Calu3 (cell line): ENCODE results near the gene ZNF134. TPM values are rescaled to one million over a fixed set of nuclear protein-coding genes. Genes with fewer than 3 reads are reported as not detected.
A peak's percentile ranks its signal among the peaks of the same experiment; 100 is the strongest.

Experiments
- BruUV-seq: library from RNA; stranded (reverse); fragments of 400-500 nt; replicated peaks from 2 replicates; lab custom pipeline; 2021; lab: Mats Ljungman, UMichigan
- CTCF ChIA-PET: fragments of 300-600 bp; sonication (Branson Sonifier 250); formaldehyde crosslinking; loops from one replicate; lab custom pipeline; 2022; ENCODE audit warnings: antibody characterized with exemption; lab: Charles Lee
- DNase-seq: peaks from one replicate; pipeline ENCODE4 v3.0.0; 2022
- H3K27ac Mint-ChIP-seq: one replicate; pipeline ENCODE4 v1.8.0; 2022; ENCODE audit warnings: mixed read lengths; ENCODE audit not compliant: unreplicated experiment
- H3K27me3 Mint-ChIP-seq: one replicate; pipeline ENCODE4 v1.8.0; 2022; ENCODE audit warnings: mixed read lengths; ENCODE audit not compliant: unreplicated experiment
- H3K36me3 Mint-ChIP-seq: one replicate; pipeline ENCODE4 v1.8.0; 2022; ENCODE audit warnings: mild to moderate bottlenecking, moderate library complexity, mixed read lengths; ENCODE audit not compliant: insufficient read depth, unreplicated experiment
- H3K4me1 Mint-ChIP-seq: one replicate; pipeline ENCODE4 v1.8.0; 2022; ENCODE audit warnings: mild to moderate bottlenecking, low read depth, mixed read lengths; ENCODE audit not compliant: unreplicated experiment
- H3K4me3 Mint-ChIP-seq: one replicate; pipeline ENCODE4 v1.8.0; 2022; ENCODE audit warnings: mild to moderate bottlenecking, low read depth, moderate library complexity, mixed read lengths; ENCODE audit not compliant: unreplicated experiment
- H3K9me3 Mint-ChIP-seq: one replicate; pipeline ENCODE4 v1.8.0; 2022; ENCODE audit warnings: low read depth, mixed read lengths; ENCODE audit not compliant: unreplicated experiment
- CTCF ChIP-seq: fragments of 200-600 bp; IDR thresholded peaks from one replicate; pipeline ENCODE4 v1.8.0; 2022; ENCODE audit warnings: antibody characterized with exemption; ENCODE audit not compliant: unreplicated experiment
- intact Hi-C: fragments of 100-400 bp; cut with micrococcal nuclease; formaldehyde crosslinking; loops from one replicate; pipeline ENCODE4 v1.10.0; 2022; ENCODE audit not compliant: unreplicated experiment
- total RNA-seq: library from RNA; stranded (reverse); gene quantifications from 2 replicates; pipeline ENCODE4 v1.2.3, GENCODE V29; 2022

Gene ZNF134
- total RNA-seq, 1 experiment from 2014 or later: 11.4 TPM

GRCh38 chr19:57587529-57587928 lies 26.5 kb upstream of the ZNF134 start:
- no TSS peak for BruUV-seq
- no peaks in the 10 kb centered on the region for H3K36me3 Mint-ChIP-seq
- no peak overlapping the region for H3K4me3 Mint-ChIP-seq
- DNase-seq: no peak
- H3K27me3 Mint-ChIP-seq: no peaks in the 10 kb centered on the region
- TF ChIP-seq CTCF: no peak
- H3K4me1 Mint-ChIP-seq: no peaks in the 10 kb centered on the region
- H3K27ac Mint-ChIP-seq: no peak overlapping the region
- CTCF ChIA-PET: no interaction called here
- H3K9me3 Mint-ChIP-seq: peaks cover 21% of the 10 kb centered on the region
- intact Hi-C loops: no loop called here

DNA sequence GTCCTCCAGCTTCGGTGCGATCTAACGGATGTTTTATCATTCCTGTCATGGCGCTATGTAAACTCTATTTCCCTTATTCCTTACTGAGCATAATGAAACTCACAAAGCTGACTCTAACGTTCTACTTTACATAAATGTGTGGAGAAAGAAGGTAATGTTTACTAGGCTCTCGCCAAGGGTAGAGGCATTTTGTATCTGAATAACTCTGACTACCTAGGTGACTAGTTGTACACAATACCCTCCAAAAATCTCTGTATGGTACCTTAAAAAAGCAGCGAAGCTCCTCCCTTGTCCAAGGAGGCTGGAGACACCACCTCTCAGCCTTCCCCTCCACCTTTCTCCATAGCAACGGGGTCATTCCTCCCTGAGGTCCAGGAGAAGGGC lies 14.7 kb upstream of the ZNF134 start:
- H3K36me3 Mint-ChIP-seq: peaks cover 13% of the 10 kb centered on the region
- DNase-seq: no peak
- CTCF ChIA-PET: interaction anchor here (0.7 kb wide), 1 partner anchor 19 kb away, joined by 4 read pairs; no protein-coding TSS in a partner anchor
- H3K27ac Mint-ChIP-seq: peak overlapping the region; percentile 46
- BruUV-seq: no TSS peak
- H3K4me3 Mint-ChIP-seq: peak overlapping the region; percentile 80
- H3K27me3 Mint-ChIP-seq: no peaks in the 10 kb centered on the region
- intact Hi-C loops: no loop called here
- peaks cover 30% of the 10 kb centered on the region for H3K9me3 Mint-ChIP-seq
- no peak for TF ChIP-seq CTCF
- H3K4me1 Mint-ChIP-seq: peaks cover 12% of the 10 kb centered on the region

DNA sequence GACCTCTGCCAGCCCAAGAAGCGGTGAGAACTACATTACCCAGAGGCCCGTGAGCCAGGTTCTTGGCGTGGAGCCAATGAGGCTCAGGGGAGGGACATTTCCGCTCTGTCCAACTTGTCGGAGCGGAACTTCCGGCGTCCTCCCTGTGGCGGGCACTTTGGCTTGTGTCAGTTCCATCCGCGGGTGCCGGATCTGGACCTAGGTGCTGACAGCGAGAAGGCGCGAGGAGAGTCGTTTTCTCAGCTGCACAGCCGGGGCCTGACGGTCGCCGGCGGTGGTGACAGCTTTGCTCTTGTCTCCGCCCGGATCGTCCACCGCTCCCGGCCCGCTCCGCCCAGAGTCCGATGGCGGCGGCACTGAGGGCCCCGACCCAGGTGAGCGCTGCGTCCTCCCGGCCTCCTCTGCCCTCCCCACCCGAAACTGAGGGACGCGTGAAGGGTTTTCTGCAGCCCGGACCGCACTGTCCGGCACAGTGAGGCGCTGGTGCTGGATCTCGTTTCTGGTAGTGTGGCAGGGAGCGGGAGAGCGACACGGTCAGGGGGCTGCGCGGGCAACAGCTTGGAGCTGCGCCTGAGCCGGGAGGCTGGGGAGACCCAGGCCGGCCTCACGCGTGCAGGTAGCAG lies 14.2 kb upstream of the ZNF134 start, which contains the start of gene ZNF530:
TSS of gene ZNF530 (plus strand) at position 125 of the 623 bp plus-strand sequence. CDS start 4,461 bp downstream, outside the sequence.
- peak; percentile 96 for DNase-seq
- BruUV-seq: no TSS peak
- peak within 1 kb of the TSS; percentile 80 for H3K4me3 Mint-ChIP-seq
- H3K4me1 Mint-ChIP-seq: peaks cover 12% of the 10 kb centered on the region
- peaks cover 35% of the 10 kb centered on the region for H3K9me3 Mint-ChIP-seq
- intact Hi-C loops: no loop called here
- TF ChIP-seq CTCF: no peak
- peak within 1 kb of the TSS; percentile 46 for H3K27ac Mint-ChIP-seq
- CTCF ChIA-PET: interaction anchor here (0.7 kb wide), 1 partner anchor 19 kb away, joined by 4 read pairs; no protein-coding TSS in a partner anchor
- peaks cover 14% of the 10 kb centered on the region for H3K36me3 Mint-ChIP-seq
- no peaks in the 10 kb centered on the region for H3K27me3 Mint-ChIP-seq

- intact Hi-C loops: no loop called here
- no peaks in the 10 kb centered on the region for H3K27me3 Mint-ChIP-seq
- no peaks in the 10 kb centered on the region for H3K4me1 Mint-ChIP-seq
- H3K4me3 Mint-ChIP-seq: no peak overlapping the region
- no peak for DNase-seq
- TF ChIP-seq CTCF: no peak
- CTCF ChIA-PET: no interaction called here
- peaks cover 5% of the 10 kb centered on the region for H3K36me3 Mint-ChIP-seq
- H3K9me3 Mint-ChIP-seq: peaks cover 27% of the 10 kb centered on the region
- BruUV-seq: no TSS peak
- no peak overlapping the region for H3K27ac Mint-ChIP-seq
Measured at GRCh38 chr19:57606931-57607330, 7.1 kb upstream of the ZNF134 start.
